Endothelial cell of umbilical vein (primary cell): ENCODE measurements around the gene PLAA. TPM values are rescaled to one million over a fixed set of nuclear protein-coding genes. Genes with fewer than 3 reads are reported as not detected.

Experiments
- BruUV-seq: library from RNA; stranded (reverse); fragments of 400-500 nt; replicated peaks from 2 replicates; lab custom pipeline; 2021; lab: Mats Ljungman, UMichigan
- CTCF ChIA-PET: fragments of 300-600, 350-600 bp; sonication (Branson Sonifier 250); formaldehyde crosslinking; loops from one replicate; lab custom pipeline; 2021; ENCODE audit warnings: antibody characterized with exemption, inconsistent platforms; lab: Charles Lee
- POLR2A ChIA-PET: fragments of 300-600, 350-600 bp; sonication (Branson Sonifier 250); formaldehyde crosslinking; loops from one replicate; lab custom pipeline; 2021; ENCODE audit warnings: antibody characterized with exemption, inconsistent platforms; lab: Charles Lee
- DNase-seq: peaks from one replicate; pipeline ENCODE4 v3.0.0-alpha.2; 2011; ENCODE audit warnings: low read depth, low spot score
- FAIRE-seq: peaks from 2 replicates; lab custom pipeline; 2011; peaks lifted over from hg19 to GRCh38; lab: Jason Lieb, UNC
- H2AFZ ChIP-seq: 2 replicates; pipeline ENCODE4 v1.6.0; 2012; ENCODE audit warnings: low read depth, low read length, control low read depth, inconsistent platforms
- H3K27ac ChIP-seq: 2 replicates; pipeline ENCODE4 v1.5.1; 2011; ENCODE audit warnings: low read depth, mild to moderate bottlenecking, control low read depth, low read length, moderate library complexity; ENCODE audit not compliant: insufficient read depth
- H3K27me3 ChIP-seq, 2 experiments: 2 replicates each; pipeline versions ENCODE4 v1.6.0 to v1.6.1; 2011; ENCODE audit warnings: low read length in 2 of 2, mixed read lengths in 1 of 2; ENCODE audit not compliant: control insufficient read depth in 2 of 2, insufficient read depth in 2 of 2
- H3K36me3 ChIP-seq, 2 experiments: 2 replicates in 1 of 2; 3 replicates in 1 of 2; pipeline ENCODE4 v1.5.1; 2011; ENCODE audit warnings: low read length in 2 of 2, mild to moderate bottlenecking in 1 of 2, moderate library complexity in 1 of 2; ENCODE audit not compliant: control insufficient read depth in 2 of 2, insufficient read depth in 2 of 2; ENCODE audit errors: extremely low read depth in 1 of 2
- H3K4me1 ChIP-seq: 3 replicates; pipeline ENCODE4 v1.5.1; 2011; ENCODE audit warnings: mild to moderate bottlenecking, low read length; ENCODE audit not compliant: control insufficient read depth, insufficient read depth; ENCODE audit errors: extremely low read depth
- H3K4me2 ChIP-seq: 2 replicates; pipeline ENCODE4 v1.6.1; 2011; ENCODE audit warnings: low read length, control low read depth, mixed read lengths; ENCODE audit not compliant: insufficient read depth
- H3K4me3 ChIP-seq, 3 experiments: fragments of 200-600 bp in 1 of 3; sonication (generic), shearing (Covaris generic) in 1 of 3; replicated peaks in 1 of 3; 2 replicates each; pipeline ENCODE4 v1.5.1; 2011 to 2016; ENCODE audit warnings: control low read depth in 3 of 3, low read length in 3 of 3, mild to moderate bottlenecking in 2 of 3, inconsistent platforms in 1 of 3, low read depth in 1 of 3, moderate library complexity in 1 of 3; ENCODE audit not compliant: insufficient read depth in 1 of 3
- H3K79me2 ChIP-seq: 2 replicates; pipeline ENCODE4 v1.6.0; 2012; ENCODE audit warnings: low read length, inconsistent platforms; ENCODE audit not compliant: control insufficient read depth, insufficient read depth
- H3K9ac ChIP-seq: replicated peaks from 2 replicates; pipeline ENCODE3; 2011; ENCODE audit warnings: low read length, control low read depth; ENCODE audit not compliant: insufficient read depth; ENCODE audit errors: extremely low read depth
- H3K9me1 ChIP-seq: replicated peaks from 3 replicates; pipeline ENCODE4 v1.6.0; 2011; ENCODE audit warnings: mild to moderate bottlenecking, low read length; ENCODE audit not compliant: control insufficient read depth, insufficient read depth; ENCODE audit errors: extremely low read depth
- H3K9me3 ChIP-seq: replicated peaks from 2 replicates; pipeline ENCODE4 v1.5.1; 2012; ENCODE audit warnings: low read length, inconsistent platforms; ENCODE audit not compliant: control insufficient read depth, insufficient read depth
- H4K20me1 ChIP-seq: replicated peaks from 2 replicates; pipeline ENCODE3; 2011; ENCODE audit warnings: mild to moderate bottlenecking, low read length; ENCODE audit not compliant: control insufficient read depth, insufficient read depth; ENCODE audit errors: extremely low read depth
- EZH2 ChIP-seq: IDR thresholded peaks from 2 replicates; pipeline ENCODE4 v1.6.1; 2012; ENCODE audit warnings: borderline replicate concordance, low read depth, mild to moderate bottlenecking, moderate library complexity, low read length, inconsistent platforms; ENCODE audit not compliant: severe bottlenecking
- FOS ChIP-seq: IDR thresholded peaks from 2 replicates; pipeline ENCODE4 v1.6.1; 2011; ENCODE audit warnings: mild to moderate bottlenecking, low read length, moderate library complexity, borderline replicate concordance; ENCODE audit not compliant: insufficient read depth
- GATA2 ChIP-seq: IDR thresholded peaks from 2 replicates; pipeline ENCODE4 v1.7.0; 2011; ENCODE audit warnings: low read depth, mild to moderate bottlenecking, moderate library complexity, mixed read lengths, low read length; ENCODE audit not compliant: insufficient read length, insufficient read depth
- JUN ChIP-seq: IDR thresholded peaks from 2 replicates; pipeline ENCODE4 v1.6.1; 2011; ENCODE audit warnings: borderline replicate concordance, low read depth; ENCODE audit not compliant: insufficient read length, insufficient read depth
- MYC ChIP-seq: IDR thresholded peaks from one replicate; pipeline ENCODE4 v1.6.1; 2011; ENCODE audit warnings: mild to moderate bottlenecking, low read depth, low read length
- POLR2A ChIP-seq: IDR thresholded peaks from 2 replicates; pipeline ENCODE4 v1.6.1; 2012; ENCODE audit warnings: low read depth, mild to moderate bottlenecking, control low read depth, low read length
- POLR2AphosphoS5 ChIP-seq: IDR thresholded peaks from 2 replicates; pipeline ENCODE4 v1.6.1; 2012; ENCODE audit warnings: low read depth, mild to moderate bottlenecking, control low read depth, low read length, moderate library complexity; ENCODE audit not compliant: insufficient read depth
- dilution Hi-C: fragments of 300-500 bp; cut with MboI; formaldehyde crosslinking; loops from one replicate; pipeline ENCODE4 v1.15.0; 2019; ENCODE audit warnings: low sequenced_read_pairs; ENCODE audit not compliant: extremely low pct_ligation_motif_present
- intact Hi-C: fragments of 100-400 bp; cut with micrococcal nuclease; formaldehyde crosslinking; loops from one replicate; pipeline ENCODE4 v1.10.0; 2022
- polyA plus RNA-seq, 4 experiments: library from polyadenylated mRNA; depleted of rRNA in 3 of 4; stranded (reverse) in 3 of 4; unstranded in 1 of 4; fragments of >200 nt; gene quantifications; 2 replicates each; pipeline versions ENCODE4 v1.2.1 to v1.2.3, GENCODE V29; 2011 to 2012; ENCODE audit warnings: missing spikeins in 1 of 4
- total RNA-seq: library from RNA; stranded (reverse); gene quantifications from 2 replicates; pipeline ENCODE4 v1.2.3, GENCODE V29; 2021
- TF ChIP-seq, protein P1 (sequence below): IDR thresholded peaks from 2 replicates; pipeline ENCODE4 v1.6.1; 2011; ENCODE audit not compliant: insufficient read depth, insufficient read length
- TF ChIP-seq, protein P2 (sequence below), 2 donors: IDR thresholded peaks; 1 replicate in 1 of 2; 2 replicates in 1 of 2; pipeline ENCODE4 v1.5.1; 2011; ENCODE audit warnings: low read length in 2 of 2, mild to moderate bottlenecking in 2 of 2, moderate library complexity in 2 of 2, control low read depth in 1 of 2, inconsistent platforms in 1 of 2, low read depth in 1 of 2; ENCODE audit not compliant: insufficient read depth in 1 of 2; ENCODE audit errors: extremely low read depth in 1 of 2

The PLAA gene
- total and polyA plus RNA-seq, 2 donors (not counting 3 experiments of a cell fraction or from before 2014, with no cell fraction given): 15.6 to 36.9 TPM

DNA sequence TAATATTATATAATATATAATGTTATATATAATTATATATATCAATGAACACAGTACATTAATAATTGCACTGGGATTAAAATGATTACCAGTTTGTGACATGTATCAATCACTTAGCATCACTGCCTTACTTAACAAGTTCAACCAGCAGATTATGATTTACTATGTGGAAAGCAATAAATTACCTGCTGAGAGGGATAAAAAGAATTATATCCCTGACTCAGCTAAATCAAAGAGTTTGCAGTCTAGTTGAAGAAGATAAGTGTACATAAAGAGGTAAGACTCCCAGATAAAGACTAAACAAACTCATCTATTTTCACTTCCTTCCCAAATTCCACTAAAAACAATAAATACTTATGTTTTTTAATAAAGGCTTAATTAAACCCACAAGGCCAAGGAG lies 11.2 kb downstream of the PLAA start:
- no peaks in the 10 kb centered on the region for H3K9me3 ChIP-seq
- H3K27ac ChIP-seq: no peak overlapping the region
- no peaks in the 10 kb centered on the region for H3K27me3 ChIP-seq
- peaks cover 5% of the 10 kb centered on the region for H4K20me1 ChIP-seq
- ChIA-PET POLR2A (no interaction called here), CTCF (no interaction called here)
- no peaks in the 10 kb centered on the region for H3K4me1 ChIP-seq
- no peak overlapping the region for H3K9ac ChIP-seq
- no peak for FAIRE-seq
- no peak for DNase-seq
- H3K4me2 ChIP-seq: no peak overlapping the region
- H3K36me3 ChIP-seq: peaks cover 0 to 3% of the 10 kb centered on the region in 2 experiments
- no peak overlapping the region for H2AFZ ChIP-seq
- dilution Hi-C loops: no loop called here
- TF ChIP-seq GATA2 (no peak), JUN (no peak), FOS (no peak), MYC (no peak)
- TF ChIP-seq, protein P1, sequence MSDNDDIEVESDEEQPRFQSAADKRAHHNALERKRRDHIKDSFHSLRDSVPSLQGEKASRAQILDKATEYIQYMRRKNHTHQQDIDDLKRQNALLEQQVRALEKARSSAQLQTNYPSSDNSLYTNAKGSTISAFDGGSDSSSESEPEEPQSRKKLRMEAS: no peak
- peaks cover 62% of the 10 kb centered on the region for H3K79me2 ChIP-seq
- no TSS peak for BruUV-seq
- intact Hi-C loops: no loop called here
- H3K4me3 ChIP-seq: no peak overlapping the region
- no peaks in the 10 kb centered on the region for H3K9me1 ChIP-seq

DNA sequence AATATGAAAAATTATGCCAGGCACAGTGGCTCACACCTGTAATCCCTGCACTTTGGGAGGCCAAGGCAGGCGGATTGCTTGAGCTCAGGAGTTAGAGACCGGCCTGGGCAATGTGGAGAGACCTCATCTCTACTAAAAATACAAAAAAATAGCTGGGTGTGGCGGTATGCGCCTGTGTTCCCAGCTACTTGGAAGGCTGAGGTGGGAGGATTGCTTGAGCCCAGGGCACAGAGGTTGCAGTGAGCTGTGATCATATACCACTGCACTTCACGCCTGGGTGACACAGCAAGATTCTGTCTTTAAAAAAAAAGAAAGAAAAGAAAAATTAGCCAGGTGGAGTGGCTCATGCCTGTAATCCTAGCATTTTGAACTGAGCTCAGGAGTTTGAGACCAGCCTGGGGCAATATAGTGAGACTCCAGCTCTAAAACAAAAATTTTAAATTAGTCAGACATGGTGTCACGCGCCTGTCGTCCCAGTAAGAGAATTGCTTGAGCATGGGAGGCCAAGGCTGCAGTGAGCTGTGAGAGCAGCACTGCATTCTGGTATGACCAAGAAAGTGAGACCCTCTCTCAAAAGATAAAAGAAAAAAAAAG lies 18.0 kb downstream of the PLAA start:
- dilution Hi-C loops: no loop called here
- POLR2A ChIA-PET: interaction anchor here (0.6 kb wide), 1 partner anchor 279 kb away, joined by 3 read pairs; no protein-coding TSS in a partner anchor

More for the DNA sequence above, 18.0 kb downstream of the PLAA start:
- Histone ChIP-seq H3K9ac (no peak overlapping the region), H3K27ac (no peak overlapping the region), H4K20me1 (no peaks in the 10 kb centered on the region), H3K79me2 (peaks cover 2% of the 10 kb centered on the region), H3K9me1 (no peaks in the 10 kb centered on the region), H3K4me2 (no peak overlapping the region), H3K36me3 (peaks cover 5 to 18% of the 10 kb centered on the region in 2 experiments), H2AFZ (no peak overlapping the region), H3K27me3 (no peaks in the 10 kb centered on the region), H3K4me1 (no peaks in the 10 kb centered on the region), H3K9me3 (no peaks in the 10 kb centered on the region), H3K4me3 (no peak overlapping the region)
- FAIRE-seq (no peak), DNase-seq (no peak)
- CTCF ChIA-PET: interaction anchor here (1.2 to 1.9 kb wide), 3 partner anchors 10 to 37 kb away, joined by 3 to 6 read pairs (median 4); partner anchors contain the start of gene CAAP1
- TF ChIP-seq EZH2: no peak
- no peak for TF ChIP-seq MYC
- TF ChIP-seq GATA2: no peak
- no peak for TF ChIP-seq JUN
- TF ChIP-seq, protein P2, sequence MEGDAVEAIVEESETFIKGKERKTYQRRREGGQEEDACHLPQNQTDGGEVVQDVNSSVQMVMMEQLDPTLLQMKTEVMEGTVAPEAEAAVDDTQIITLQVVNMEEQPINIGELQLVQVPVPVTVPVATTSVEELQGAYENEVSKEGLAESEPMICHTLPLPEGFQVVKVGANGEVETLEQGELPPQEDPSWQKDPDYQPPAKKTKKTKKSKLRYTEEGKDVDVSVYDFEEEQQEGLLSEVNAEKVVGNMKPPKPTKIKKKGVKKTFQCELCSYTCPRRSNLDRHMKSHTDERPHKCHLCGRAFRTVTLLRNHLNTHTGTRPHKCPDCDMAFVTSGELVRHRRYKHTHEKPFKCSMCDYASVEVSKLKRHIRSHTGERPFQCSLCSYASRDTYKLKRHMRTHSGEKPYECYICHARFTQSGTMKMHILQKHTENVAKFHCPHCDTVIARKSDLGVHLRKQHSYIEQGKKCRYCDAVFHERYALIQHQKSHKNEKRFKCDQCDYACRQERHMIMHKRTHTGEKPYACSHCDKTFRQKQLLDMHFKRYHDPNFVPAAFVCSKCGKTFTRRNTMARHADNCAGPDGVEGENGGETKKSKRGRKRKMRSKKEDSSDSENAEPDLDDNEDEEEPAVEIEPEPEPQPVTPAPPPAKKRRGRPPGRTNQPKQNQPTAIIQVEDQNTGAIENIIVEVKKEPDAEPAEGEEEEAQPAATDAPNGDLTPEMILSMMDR (IDR thresholded peaks at IDR 0.05; ENCODE audit: extremely low read depth in 1 of 2, insufficient read depth in 1 of 2, low read depth in 1 of 2, low read length in 2 of 2): no peak
- no peak for TF ChIP-seq FOS
- TF ChIP-seq POLR2AphosphoS5: no peak
- TF ChIP-seq, protein P1: no peak
- TF ChIP-seq POLR2A: no peak
- no TSS peak for BruUV-seq
- intact Hi-C loops: no loop called here
